ENCODE results near the gene PAIP2.
"Not testable (repeated sequence)": the region's sequence is repeated elsewhere in the genome, so short reads cannot be mapped to it uniquely, and the experiment has no call there.

DNA sequence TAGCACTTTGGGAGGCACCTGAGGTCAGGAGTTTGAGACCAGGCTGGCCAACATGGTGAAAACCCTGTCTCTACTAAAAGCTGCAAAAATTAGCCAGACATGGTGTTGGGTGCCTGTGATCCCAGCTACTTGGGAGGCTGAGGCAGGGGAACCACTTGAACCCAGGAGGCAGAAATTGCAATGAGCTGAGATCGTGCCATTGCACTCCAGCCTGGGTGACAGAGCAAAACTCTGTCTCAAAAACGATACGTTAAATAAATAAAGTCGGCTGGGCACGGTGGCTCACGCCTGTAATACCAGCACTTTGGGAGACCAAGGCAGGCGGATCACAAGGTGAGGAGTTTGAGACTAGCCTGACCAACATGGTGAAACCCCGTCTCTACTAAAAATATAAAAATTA lies 14.2 kb downstream of the PAIP2 start:
- TF ChIP-seq POLR2A (IDR thresholded peaks at IDR 0.05; ENCODE audit: low read length); GATA1 (IDR thresholded peaks at IDR 0.05; ENCODE audit: low read depth, low read length): not testable (repeated sequence)

Data from erythroblast (primary cell).